GM12873 (cell line): Measurements from ENCODE around the gene SCYL3.

Experiments
- TF ChIP-seq, protein P1 (sequence below): IDR thresholded peaks from 2 replicates; pipeline ENCODE4 v1.5.1; 2012; ENCODE audit warnings: low read depth, mild to moderate bottlenecking, moderate library complexity, low read length, control low read depth; ENCODE audit not compliant: insufficient read depth; ENCODE audit errors: missing control alignments

SCYL3 gene, protein sequence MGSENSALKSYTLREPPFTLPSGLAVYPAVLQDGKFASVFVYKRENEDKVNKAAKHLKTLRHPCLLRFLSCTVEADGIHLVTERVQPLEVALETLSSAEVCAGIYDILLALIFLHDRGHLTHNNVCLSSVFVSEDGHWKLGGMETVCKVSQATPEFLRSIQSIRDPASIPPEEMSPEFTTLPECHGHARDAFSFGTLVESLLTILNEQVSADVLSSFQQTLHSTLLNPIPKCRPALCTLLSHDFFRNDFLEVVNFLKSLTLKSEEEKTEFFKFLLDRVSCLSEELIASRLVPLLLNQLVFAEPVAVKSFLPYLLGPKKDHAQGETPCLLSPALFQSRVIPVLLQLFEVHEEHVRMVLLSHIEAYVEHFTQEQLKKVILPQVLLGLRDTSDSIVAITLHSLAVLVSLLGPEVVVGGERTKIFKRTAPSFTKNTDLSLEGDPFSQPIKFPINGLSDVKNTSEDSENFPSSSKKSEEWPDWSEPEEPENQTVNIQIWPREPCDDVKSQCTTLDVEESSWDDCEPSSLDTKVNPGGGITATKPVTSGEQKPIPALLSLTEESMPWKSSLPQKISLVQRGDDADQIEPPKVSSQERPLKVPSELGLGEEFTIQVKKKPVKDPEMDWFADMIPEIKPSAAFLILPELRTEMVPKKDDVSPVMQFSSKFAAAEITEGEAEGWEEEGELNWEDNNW

DNA sequence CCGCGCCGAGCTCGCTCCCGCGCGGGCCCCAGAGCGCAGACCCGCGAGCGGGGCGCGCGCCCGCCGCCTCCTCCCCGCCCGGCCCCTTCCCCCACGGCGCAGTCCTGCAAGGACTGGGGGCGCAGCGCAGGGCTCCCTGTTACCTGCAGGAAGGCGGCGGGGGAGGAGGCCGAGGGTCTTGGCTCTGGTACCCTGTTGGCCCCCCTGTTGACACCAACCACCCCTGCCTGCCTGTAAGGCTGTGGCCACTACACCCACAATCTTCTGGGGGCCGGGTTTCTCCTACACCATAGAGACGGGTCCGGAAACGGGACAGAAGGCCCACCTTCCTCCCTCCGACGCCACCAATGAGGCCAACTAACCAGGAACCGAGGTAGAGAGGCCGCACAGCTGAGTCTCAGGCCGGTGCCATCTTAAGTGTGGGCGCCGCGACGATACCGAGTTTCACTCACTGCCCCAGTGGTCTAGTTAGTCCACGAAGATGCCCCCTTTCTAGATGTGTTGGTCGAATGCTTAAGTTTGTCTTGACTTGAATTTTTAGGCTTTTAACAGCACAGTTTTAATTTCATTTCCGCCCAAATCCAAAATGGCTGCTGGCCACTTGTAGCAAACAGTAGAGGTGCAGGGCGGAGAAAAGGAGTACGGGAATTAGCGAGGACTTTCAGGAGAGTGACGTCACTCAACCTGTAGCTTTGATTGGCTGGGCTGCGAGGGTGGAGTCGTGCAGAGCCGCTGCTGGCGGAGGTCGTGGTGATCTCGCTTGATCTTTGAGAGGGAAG, at the start of gene SCYL3:
Gene SCYL3, minus strand, starts transcription at position 252 of the 779 bp plus-strand sequence. CDS start 5,056 bp downstream, outside the sequence.
- TF ChIP-seq, protein P1, sequence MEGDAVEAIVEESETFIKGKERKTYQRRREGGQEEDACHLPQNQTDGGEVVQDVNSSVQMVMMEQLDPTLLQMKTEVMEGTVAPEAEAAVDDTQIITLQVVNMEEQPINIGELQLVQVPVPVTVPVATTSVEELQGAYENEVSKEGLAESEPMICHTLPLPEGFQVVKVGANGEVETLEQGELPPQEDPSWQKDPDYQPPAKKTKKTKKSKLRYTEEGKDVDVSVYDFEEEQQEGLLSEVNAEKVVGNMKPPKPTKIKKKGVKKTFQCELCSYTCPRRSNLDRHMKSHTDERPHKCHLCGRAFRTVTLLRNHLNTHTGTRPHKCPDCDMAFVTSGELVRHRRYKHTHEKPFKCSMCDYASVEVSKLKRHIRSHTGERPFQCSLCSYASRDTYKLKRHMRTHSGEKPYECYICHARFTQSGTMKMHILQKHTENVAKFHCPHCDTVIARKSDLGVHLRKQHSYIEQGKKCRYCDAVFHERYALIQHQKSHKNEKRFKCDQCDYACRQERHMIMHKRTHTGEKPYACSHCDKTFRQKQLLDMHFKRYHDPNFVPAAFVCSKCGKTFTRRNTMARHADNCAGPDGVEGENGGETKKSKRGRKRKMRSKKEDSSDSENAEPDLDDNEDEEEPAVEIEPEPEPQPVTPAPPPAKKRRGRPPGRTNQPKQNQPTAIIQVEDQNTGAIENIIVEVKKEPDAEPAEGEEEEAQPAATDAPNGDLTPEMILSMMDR: no peak

DNA sequence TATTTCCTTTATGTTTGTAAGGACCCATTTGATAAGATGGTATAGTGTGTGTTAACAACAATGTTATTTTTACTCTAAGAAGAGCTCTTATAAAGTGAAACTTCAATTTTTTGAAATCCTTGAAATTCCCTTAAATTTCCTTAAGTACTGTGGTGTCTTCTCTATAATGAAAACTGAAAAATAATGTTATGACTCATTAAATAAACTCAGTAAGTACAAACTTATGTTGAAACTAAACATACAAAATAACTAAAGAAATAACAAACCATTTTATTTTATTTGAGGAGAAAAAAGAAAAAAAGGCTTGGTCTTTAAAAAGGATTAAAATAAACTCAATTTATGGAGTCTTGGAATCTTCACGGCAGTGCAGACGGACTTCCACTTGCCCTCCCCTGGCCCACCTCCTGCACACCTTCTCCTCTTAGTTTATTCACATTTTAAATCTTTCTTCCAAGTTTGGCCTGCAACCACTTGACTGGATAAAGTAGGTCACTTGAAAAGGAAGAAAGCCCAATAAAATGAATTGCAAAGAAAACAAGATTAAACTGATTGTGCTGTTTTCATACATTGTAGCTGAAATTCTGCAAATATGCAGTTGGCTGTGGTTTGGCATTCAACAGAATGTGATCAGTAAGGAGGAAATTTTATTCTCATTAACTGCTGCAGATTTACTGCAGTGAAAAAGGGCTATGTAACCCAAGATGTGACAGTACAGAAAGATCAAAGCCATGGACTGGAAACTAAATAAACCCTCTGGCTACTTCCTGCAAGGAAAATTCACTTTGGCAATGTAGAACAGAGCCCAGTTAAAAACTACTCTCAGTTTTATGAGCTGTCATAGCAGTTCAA, 48.5 kb upstream of the SCYL3 start:
- TF ChIP-seq, protein P1: no peak

DNA sequence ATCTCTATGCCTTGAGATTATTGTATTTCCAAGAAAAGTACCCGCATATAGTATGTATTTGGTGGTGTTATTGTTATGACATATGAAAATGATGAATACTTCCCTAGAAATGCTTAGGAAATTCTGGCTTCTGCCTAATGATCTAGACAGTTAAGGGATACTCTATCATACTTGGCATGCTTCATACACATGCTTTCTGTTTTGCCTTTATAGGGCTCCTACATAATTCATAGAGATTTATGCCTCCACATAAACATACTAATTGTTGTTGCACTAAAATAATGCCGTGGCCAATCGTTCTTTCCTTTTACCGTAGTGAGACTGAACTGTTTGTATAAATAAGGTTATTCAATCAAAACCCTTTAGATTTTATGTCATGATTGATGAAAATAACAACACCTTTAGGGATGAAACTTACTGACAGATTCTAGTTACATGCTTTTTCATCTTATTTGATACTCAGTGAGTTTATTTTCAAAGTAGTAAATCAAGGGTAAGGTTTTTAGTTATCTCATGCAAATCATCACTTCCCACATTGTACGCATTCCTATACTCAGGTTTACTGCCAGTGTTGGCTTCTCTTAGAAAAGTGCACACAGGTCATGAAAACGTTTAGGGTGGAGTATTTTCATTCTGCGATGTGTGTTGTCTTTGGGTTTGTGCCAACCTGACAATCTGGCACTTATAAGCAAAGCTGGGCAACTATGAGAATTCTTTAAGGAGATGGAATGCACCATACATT, 40.5 kb upstream of the SCYL3 start:
- TF ChIP-seq, protein P1: no peak

DNA sequence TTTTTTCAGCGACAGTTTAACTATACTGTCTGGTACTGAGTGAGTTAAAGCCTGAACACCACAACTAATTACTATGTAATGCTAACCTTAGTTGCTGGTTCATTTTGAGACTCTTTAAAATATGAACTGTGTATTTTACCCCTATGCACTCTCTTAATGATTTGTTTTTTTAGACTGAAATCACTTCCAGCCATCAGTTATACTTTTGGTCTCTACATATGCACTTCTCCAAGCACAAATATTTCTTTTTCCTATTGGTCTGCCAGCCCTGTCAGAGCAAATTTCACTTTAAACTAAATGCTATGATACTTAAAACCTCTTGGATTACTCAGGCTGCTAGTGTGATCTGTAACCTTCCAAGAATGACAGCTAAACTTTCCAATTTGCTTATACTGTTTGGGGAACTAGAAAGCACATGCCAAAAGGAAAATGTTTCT, 38.1 kb upstream of the SCYL3 start:
- TF ChIP-seq, protein P1: no peak

DNA sequence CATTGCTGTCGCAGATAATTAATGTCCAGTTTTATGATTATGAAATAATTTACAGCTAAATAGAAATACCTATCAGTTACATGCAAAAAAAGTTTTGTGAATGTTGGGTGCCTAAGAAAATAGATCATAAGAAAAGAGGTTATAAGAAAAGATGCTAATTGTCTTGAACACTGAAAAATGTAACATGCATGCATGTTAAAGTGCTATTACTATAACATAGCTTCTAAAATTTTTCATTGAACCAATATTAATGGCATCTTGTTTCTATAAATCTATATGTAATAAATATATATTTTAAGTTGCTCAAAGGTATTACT, 35.5 kb upstream of the SCYL3 start:
- TF ChIP-seq, protein P1: no peak

DNA sequence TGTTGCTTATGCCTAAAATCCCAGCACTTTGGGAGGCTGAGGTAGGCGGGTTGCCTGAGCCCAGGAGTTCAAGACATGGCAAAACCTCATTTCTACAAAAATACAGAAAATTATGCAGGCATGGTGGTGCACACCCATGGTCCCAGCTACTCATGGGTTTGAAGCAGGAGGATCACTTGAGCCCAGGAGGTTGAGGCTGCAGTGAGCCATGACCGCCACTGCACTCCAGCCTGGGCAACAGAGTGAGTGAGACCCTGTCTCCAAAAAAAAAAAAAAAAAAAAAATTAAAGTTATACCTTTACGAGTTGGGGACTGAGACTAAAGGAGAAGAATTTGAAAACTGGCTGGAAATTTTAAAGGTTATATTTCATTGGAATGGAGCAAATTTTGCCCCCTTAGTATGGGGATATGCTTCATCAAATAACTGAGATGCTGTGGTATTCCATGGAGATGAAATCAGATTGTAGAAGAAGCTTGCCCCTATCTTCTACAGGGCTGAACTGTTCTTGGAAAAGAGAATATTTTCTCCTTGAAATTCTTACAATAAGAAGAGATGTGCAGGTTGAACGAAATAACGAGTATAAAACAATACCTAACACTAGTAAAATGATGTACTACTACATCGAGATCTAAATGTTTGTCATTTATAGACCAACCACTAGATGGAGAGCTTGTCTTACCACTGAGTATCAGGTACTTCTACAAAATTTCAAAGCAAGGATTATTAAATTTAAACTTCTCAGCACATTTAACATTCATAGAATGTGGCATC, 34.9 kb upstream of the SCYL3 start:
- TF ChIP-seq, protein P1: peak; percentile 61
